Testis (tissue), 3 donors: ENCODE measurements around the gene BRSK2. TPM values are rescaled to one million over a fixed set of nuclear protein-coding genes. Genes with fewer than 3 reads are reported as not detected.
"Not testable (repeated sequence)": the region's sequence is repeated elsewhere in the genome, so short reads cannot be mapped to it uniquely, and the experiment has no call there.

Experiments
- DNase-seq: peaks from one replicate; pipeline ENCODE4 v3.0.0-alpha.2; 2019
- H3K27ac ChIP-seq, 2 donors: fragments of 200-600 bp; sonication (generic); one replicate each; pipeline ENCODE4 v1.5.1; 2019
- H3K27me3 ChIP-seq: fragments of 200-600 bp; sonication (generic); one replicate; pipeline ENCODE4 v1.5.1; 2019
- H3K36me3 ChIP-seq: fragments of 200-600 bp; sonication (generic); one replicate; pipeline ENCODE4 v1.5.1; 2017; ENCODE audit warnings: low read depth; ENCODE audit errors: missing control alignments
- H3K4me1 ChIP-seq: fragments of 200-600 bp; sonication (generic); one replicate; pipeline ENCODE4 v1.5.1; 2019
- H3K4me3 ChIP-seq, 2 donors: fragments of 200-600 bp; sonication (generic); one replicate each; pipeline ENCODE4 v1.5.1; 2017 to 2019
- H3K9me3 ChIP-seq: fragments of 200-600 bp; sonication (generic); one replicate; pipeline ENCODE4 v1.5.1; 2017
- CTCF ChIP-seq, 3 experiments: fragments of 450-650 bp in 2 of 3; fragments of 200-600 bp in 1 of 3; sonication (generic) in 1 of 3; IDR thresholded peaks; one replicate each; pipeline ENCODE4 v1.5.1; 2016 to 2019; ENCODE audit warnings: antibody characterized with exemption in 3 of 3, mild to moderate bottlenecking in 2 of 3, moderate library complexity in 1 of 3
- POLR2A ChIP-seq: fragments of 450-650 bp; IDR thresholded peaks from one replicate; pipeline ENCODE4 v1.6.1; 2017; ENCODE audit warnings: antibody characterized with exemption, mild to moderate bottlenecking, moderate library complexity
- WGBS, 2 donors: methylation state at CpG; one replicate each; pipeline ENCODE4 v1.1.5; 2018; 5-methylcytosine and 5-hydroxymethylcytosine counted together
- intact Hi-C: fragments of 100-400 bp; cut with DNase I; formaldehyde crosslinking; loops from one replicate; pipeline ENCODE4 v1.15.1; 2023; ENCODE audit warnings: low total_unique reads
- polyA plus RNA-seq: library from polyadenylated mRNA; stranded (reverse); fragments of 350-450 nt; fragmentation: Illumina TruSeq; extraction: RNeasy Lipid Tissue Mini Kit (QIAGEN cat#74804); gene quantifications from one replicate; pipeline ENCODE4 v1.2.3, GENCODE V29; 2014; ENCODE audit warnings: low read depth, low replicate concordance; ENCODE audit not compliant: insufficient read depth
- total RNA-seq, 2 donors: library from RNA; depleted of rRNA; stranded (reverse); fragments of >200 nt; gene quantifications; one replicate each; pipeline ENCODE4 v1.2.3, GENCODE V29; 2016

The BRSK2 gene
- total and polyA plus RNA-seq, 3 donors from 2014 or later, result 24.7 to 52.3 (median 49.1) TPM

- no peaks in the 10 kb centered on the region for H3K9me3 ChIP-seq
- no peak overlapping the region for H3K4me3 ChIP-seq
- H3K27ac ChIP-seq, result no peak overlapping the region
- H3K36me3 ChIP-seq, result no peaks in the 10 kb centered on the region
- no peak for DNase-seq
- TF ChIP-seq POLR2A (no peak), CTCF (IDR thresholded peaks at IDR 0.05) (no peak)
- 77 to 82% methylated on average over 18 to 29 of the region's 29 CpGs for WGBS, 2 donors
- H3K4me1 ChIP-seq, result no peaks in the 10 kb centered on the region
- intact Hi-C loops, result no loop called here
- no peaks in the 10 kb centered on the region for H3K27me3 ChIP-seq
Measured at GRCh38 chr11:1409108-1409851, 19.5 kb downstream of the BRSK2 start.

- intact Hi-C loops, DNase-seq, H3K27ac ChIP-seq, H3K9me3 ChIP-seq, H3K27me3 ChIP-seq, H3K4me1 ChIP-seq, H3K36me3 ChIP-seq, H3K4me3 ChIP-seq: not testable (repeated sequence)
- 87 to 89% methylated on average over 14 of the region's 29 CpGs for WGBS, 2 donors
Measured at GRCh38 chr11:1409852-1410125, 20.1 kb downstream of the BRSK2 start.

GRCh38 chr11:1410366-1411291 is 20.9 kb downstream of the BRSK2 start:
- DNase-seq, result no peak
- Histone ChIP-seq H3K4me3 (no peak overlapping the region), H3K36me3 (no peaks in the 10 kb centered on the region), H3K27me3 (no peaks in the 10 kb centered on the region), H3K9me3 (no peaks in the 10 kb centered on the region), H3K4me1 (no peaks in the 10 kb centered on the region), H3K27ac (no peak overlapping the region)
- TF ChIP-seq POLR2A (no peak), CTCF (IDR thresholded peaks at IDR 0.05) (no peak)
- intact Hi-C loops, result no loop called here
- 62 to 79% methylated on average over 9 to 33 of the region's 35 CpGs for WGBS, 2 donors

- Histone ChIP-seq H3K27me3 (no peaks in the 10 kb centered on the region), H3K9me3 (no peaks in the 10 kb centered on the region), H3K27ac (no peak overlapping the region), H3K36me3 (no peaks in the 10 kb centered on the region), H3K4me3 (no peak overlapping the region), H3K4me1 (no peaks in the 10 kb centered on the region)
- no peak for DNase-seq
- 55 to 79% methylated on average over 2 to 13 of the region's 13 CpGs for WGBS, 2 donors
- intact Hi-C loops, result no loop called here
- no peak for TF ChIP-seq POLR2A
- TF ChIP-seq CTCF (IDR thresholded peaks at IDR 0.05), result no peak
Measured at GRCh38 chr11:1411301-1411700, 21.6 kb downstream of the BRSK2 start.

- H3K27ac ChIP-seq, DNase-seq, H3K27me3 ChIP-seq, intact Hi-C loops, H3K9me3 ChIP-seq, H3K4me3 ChIP-seq, H3K36me3 ChIP-seq, H3K4me1 ChIP-seq: not testable (repeated sequence)
- WGBS, 2 donors, result 84 to 93% methylated on average over 3 to 13 of the region's 27 CpGs
Measured at GRCh38 chr11:1411739-1412138, 22.0 kb downstream of the BRSK2 start.
